Tibial artery (tissue), 4 donors: ENCODE measurements around the gene NCKIPSD.

ENCODE experiments used
- DNase-seq, 2 donors: peaks; one replicate each; pipeline ENCODE4 v3.0.0-alpha.2; 2019
- H3K27ac ChIP-seq, 2 donors: fragments of 200-600 bp; sonication (generic) in 1 of 2; 1 replicate in 1 of 2; 2 replicates in 1 of 2; pipeline ENCODE4 v1.5.1; 2018 to 2019; ENCODE audit warnings: mild to moderate bottlenecking in 1 of 2
- H3K27me3 ChIP-seq, 2 donors: fragments of 200-600 bp; sonication (generic) in 1 of 2; one replicate each; pipeline versions ENCODE4 v1.5.1 to v1.6.0; 2016 to 2019
- H3K36me3 ChIP-seq, 3 donors: fragments of 200-600 bp; sonication (generic) in 2 of 3; one replicate each; pipeline ENCODE4 v1.5.1; 2016 to 2019; ENCODE audit warnings: mild to moderate bottlenecking in 2 of 3
- H3K4me1 ChIP-seq, 4 donors: fragments of 200-600 bp; sonication (generic) in 2 of 4; 1 replicate in 3 of 4; 2 replicates in 1 of 4; pipeline ENCODE4 v1.5.1; 2016 to 2019
- H3K4me3 ChIP-seq, 2 donors: fragments of 200-600 bp; sonication (generic) in 1 of 2; 1 replicate in 1 of 2; 2 replicates in 1 of 2; pipeline ENCODE4 v1.5.1; 2018 to 2019; ENCODE audit warnings: mild to moderate bottlenecking in 2 of 2
- H3K9me3 ChIP-seq, 3 donors: fragments of 200-600 bp; sonication (generic) in 1 of 3; one replicate each; pipeline ENCODE4 v1.5.1; 2016 to 2019
- CTCF ChIP-seq, 2 experiments: fragments of 200-600 bp in 1 of 2; fragments of 450-650 bp in 1 of 2; IDR thresholded peaks; one replicate each; pipeline ENCODE4 v1.5.1; 2017 to 2019; ENCODE audit warnings: antibody characterized with exemption in 2 of 2, mild to moderate bottlenecking in 1 of 2, moderate library complexity in 1 of 2
- intact Hi-C: fragments of 100-400 bp; cut with DNase I; formaldehyde crosslinking; loops from one replicate; pipeline ENCODE4 v1.15.0; 2023; ENCODE audit warnings: low total_unique reads

Gene NCKIPSD

GRCh38 chr3:48708481-48708889 is 22.8 kb upstream of the NCKIPSD start:
- intact Hi-C loops, result no loop called here
- Histone ChIP-seq H3K9me3 (no peaks in the 10 kb centered on the region), H3K4me3 (no peak overlapping the region), H3K27me3 (no peaks in the 10 kb centered on the region), H3K36me3 (peaks cover 10 to 53% (median 41%) of the 10 kb centered on the region in 3 donors), H3K27ac (no peak overlapping the region), H3K4me1 (peaks cover 0 to 61% (median 27%) of the 10 kb centered on the region in 4 donors)
- no peak for DNase-seq
- no peak for TF ChIP-seq CTCF (IDR thresholded peaks at IDR 0.05)

GRCh38 chr3:48707157-48707556 is 21.4 kb upstream of the NCKIPSD start:
- peaks cover 0 to 63% (median 29%) of the 10 kb centered on the region in 4 donors for H3K4me1 ChIP-seq
- intact Hi-C loops, result no loop called here

GRCh38 chr3:48702320-48702920 is 16.7 kb upstream of the NCKIPSD start:
- intact Hi-C loops, result no loop called here
- H3K27me3 ChIP-seq, result no peaks in the 10 kb centered on the region
- no peaks in the 10 kb centered on the region for H3K9me3 ChIP-seq
- peaks cover 8 to 28% (median 13%) of the 10 kb centered on the region in 3 donors for H3K36me3 ChIP-seq
- peak overlapping the region; percentile 70 to 71 for H3K27ac ChIP-seq
- DNase-seq, result no peak
- H3K4me3 ChIP-seq, result no peak overlapping the region
- peaks cover 0 to 44% (median 19%) of the 10 kb centered on the region in 4 donors for H3K4me1 ChIP-seq
- TF ChIP-seq CTCF (IDR thresholded peaks at IDR 0.05), result no peak

More at GRCh38 chr3:48707157-48707556, 21.4 kb upstream of the NCKIPSD start:
- H3K27me3 ChIP-seq, result no peaks in the 10 kb centered on the region
- H3K9me3 ChIP-seq, result no peaks in the 10 kb centered on the region
- DNase-seq, result no peak
- no peak for TF ChIP-seq CTCF (IDR thresholded peaks at IDR 0.05)
- no peak overlapping the region for H3K27ac ChIP-seq
- no peak overlapping the region for H3K4me3 ChIP-seq
- peaks cover 10 to 43% (median 41%) of the 10 kb centered on the region in 3 donors for H3K36me3 ChIP-seq

- peak in 1 of 2 donors; percentile 27 for DNase-seq
- Histone ChIP-seq H3K4me1 (peaks cover 0 to 40% (median 18%) of the 10 kb centered on the region in 4 donors), H3K4me3 (no peak overlapping the region), H3K36me3 (peaks cover 5 to 19% (median 8%) of the 10 kb centered on the region in 3 donors), H3K27ac (no peak overlapping the region), H3K27me3 (no peaks in the 10 kb centered on the region), H3K9me3 (no peaks in the 10 kb centered on the region)
- intact Hi-C loops, result no loop called here
- no peak for TF ChIP-seq CTCF (IDR thresholded peaks at IDR 0.05)
These were observed 15.2 kb upstream of the NCKIPSD start for GRCh38 chr3:48700731-48701405.

GRCh38 chr3:48698891-48699290 is 13.2 kb upstream of the NCKIPSD start:
- DNase-seq, result no peak
- intact Hi-C loops, result no loop called here
- peaks cover 8 to 32% (median 11%) of the 10 kb centered on the region in 3 donors for H3K36me3 ChIP-seq
- TF ChIP-seq CTCF (IDR thresholded peaks at IDR 0.05), result no peak
- H3K4me1 ChIP-seq, result peaks cover 7 to 56% (median 26%) of the 10 kb centered on the region in 4 donors
- no peaks in the 10 kb centered on the region for H3K9me3 ChIP-seq
- H3K4me3 ChIP-seq, result no peak overlapping the region
- H3K27me3 ChIP-seq, result no peaks in the 10 kb centered on the region
- no peak overlapping the region for H3K27ac ChIP-seq
